ENCODE data around the gene SLC17A4.

DNA sequence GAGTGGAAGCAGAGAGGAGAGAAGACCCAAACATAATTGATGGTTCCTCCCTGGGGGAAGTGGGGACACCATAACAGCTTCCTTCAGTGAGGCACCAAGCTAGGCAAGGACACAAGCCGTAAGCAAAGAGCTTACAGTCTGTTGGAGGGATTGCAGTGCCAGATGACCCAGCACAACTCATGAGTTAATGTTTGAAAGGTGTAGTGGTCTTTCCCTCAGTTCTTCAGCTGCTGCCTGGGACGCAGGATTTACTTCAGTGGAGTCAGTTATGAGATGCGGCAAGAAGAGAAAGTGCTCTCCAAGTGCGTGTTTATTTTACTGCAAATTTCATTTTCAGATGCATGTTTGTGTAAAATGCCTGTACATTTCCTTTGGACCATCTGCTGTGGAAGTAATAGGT, 38.7 kb upstream of the SLC17A4 start:
- TF ChIP-seq, protein P1, sequence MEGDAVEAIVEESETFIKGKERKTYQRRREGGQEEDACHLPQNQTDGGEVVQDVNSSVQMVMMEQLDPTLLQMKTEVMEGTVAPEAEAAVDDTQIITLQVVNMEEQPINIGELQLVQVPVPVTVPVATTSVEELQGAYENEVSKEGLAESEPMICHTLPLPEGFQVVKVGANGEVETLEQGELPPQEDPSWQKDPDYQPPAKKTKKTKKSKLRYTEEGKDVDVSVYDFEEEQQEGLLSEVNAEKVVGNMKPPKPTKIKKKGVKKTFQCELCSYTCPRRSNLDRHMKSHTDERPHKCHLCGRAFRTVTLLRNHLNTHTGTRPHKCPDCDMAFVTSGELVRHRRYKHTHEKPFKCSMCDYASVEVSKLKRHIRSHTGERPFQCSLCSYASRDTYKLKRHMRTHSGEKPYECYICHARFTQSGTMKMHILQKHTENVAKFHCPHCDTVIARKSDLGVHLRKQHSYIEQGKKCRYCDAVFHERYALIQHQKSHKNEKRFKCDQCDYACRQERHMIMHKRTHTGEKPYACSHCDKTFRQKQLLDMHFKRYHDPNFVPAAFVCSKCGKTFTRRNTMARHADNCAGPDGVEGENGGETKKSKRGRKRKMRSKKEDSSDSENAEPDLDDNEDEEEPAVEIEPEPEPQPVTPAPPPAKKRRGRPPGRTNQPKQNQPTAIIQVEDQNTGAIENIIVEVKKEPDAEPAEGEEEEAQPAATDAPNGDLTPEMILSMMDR (IDR thresholded peaks at IDR 0.05): no peak
- TF ChIP-seq POLR2AphosphoS5 (IDR thresholded peaks at IDR 0.05): no peak
- TF ChIP-seq EP300 (IDR thresholded peaks at IDR 0.05): no peak

Data from esophagus muscularis mucosa (tissue), 4 donors.